AML-193 (cell line): Measurements from ENCODE around the gene KLC3.

Source experiments
- DNase-seq, 2 experiments: peaks; one replicate each; lab custom pipeline; 2025; lab: John Stamatoyannopoulos, UW

KLC3 gene

GRCh38 chr19:45349126-45349415 lies 8.5 kb downstream of the KLC3 start:
- DNase-seq = no peak

GRCh38 chr19:45349430-45349941 lies 8.9 kb downstream of the KLC3 start:
- no peak for DNase-seq

GRCh38 chr19:45350477-45351058 lies 10.0 kb downstream of the KLC3 start:
- no peak for DNase-seq

- no peak for DNase-seq
Measured at GRCh38 chr19:45351401-45351952, 10.9 kb downstream of the KLC3 start.

GRCh38 chr19:45352062-45352461 lies 11.5 kb downstream of the KLC3 start:
- no peak for DNase-seq

- no peak for DNase-seq
Measured at GRCh38 chr19:45352471-45352870, 11.9 kb downstream of the KLC3 start.

- DNase-seq = no peak
Measured at GRCh38 chr19:45352914-45353796, 12.6 kb downstream of the KLC3 start.

GRCh38 chr19:45354241-45354842 lies 13.8 kb downstream of the KLC3 start:
- DNase-seq = no peak

- no peak for DNase-seq
Measured at GRCh38 chr19:45355402-45355801, 14.9 kb downstream of the KLC3 start.

- no peak for DNase-seq
Measured at GRCh38 chr19:45355910-45356309, 15.4 kb downstream of the KLC3 start.

- no peak for DNase-seq
Measured at GRCh38 chr19:45356760-45357444, 16.4 kb downstream of the KLC3 start.

- no peak for DNase-seq
Measured at GRCh38 chr19:45357445-45357783, 16.9 kb downstream of the KLC3 start.

- DNase-seq = no peak
Measured at GRCh38 chr19:45358213-45358792, 17.8 kb downstream of the KLC3 start.

- no peak for DNase-seq
Measured at GRCh38 chr19:45361608-45362007, 21.1 kb downstream of the KLC3 start.

- DNase-seq = no peak
Measured at GRCh38 chr19:45362291-45362690, 21.7 kb downstream of the KLC3 start.

GRCh38 chr19:45363861-45364459 lies 23.4 kb downstream of the KLC3 start:
- DNase-seq = no peak

GRCh38 chr19:45364696-45365095 lies 24.1 kb downstream of the KLC3 start:
- no peak for DNase-seq

GRCh38 chr19:45368127-45368526 lies 27.6 kb downstream of the KLC3 start:
- DNase-seq = no peak

- no peak for DNase-seq
Measured at GRCh38 chr19:45368737-45369340, 28.3 kb downstream of the KLC3 start.

GRCh38 chr19:45370410-45371204 lies 30.1 kb downstream of the KLC3 start, which contains the start of gene ERCC2:
Gene ERCC2 (minus strand): TSS chr19:45370573. CDS start chr19:45370540, 33 bp downstream.
- peak; percentile 92 for DNase-seq
